Globus pallidus (tissue), 1 donor: ENCODE measurements around the gene NAV2.

Experiments used
- DNase-seq: peaks from one replicate; pipeline ENCODE4 v3.0.0-alpha.2; 2015; ENCODE audit warnings: low spot score

The NAV2 gene

DNA sequence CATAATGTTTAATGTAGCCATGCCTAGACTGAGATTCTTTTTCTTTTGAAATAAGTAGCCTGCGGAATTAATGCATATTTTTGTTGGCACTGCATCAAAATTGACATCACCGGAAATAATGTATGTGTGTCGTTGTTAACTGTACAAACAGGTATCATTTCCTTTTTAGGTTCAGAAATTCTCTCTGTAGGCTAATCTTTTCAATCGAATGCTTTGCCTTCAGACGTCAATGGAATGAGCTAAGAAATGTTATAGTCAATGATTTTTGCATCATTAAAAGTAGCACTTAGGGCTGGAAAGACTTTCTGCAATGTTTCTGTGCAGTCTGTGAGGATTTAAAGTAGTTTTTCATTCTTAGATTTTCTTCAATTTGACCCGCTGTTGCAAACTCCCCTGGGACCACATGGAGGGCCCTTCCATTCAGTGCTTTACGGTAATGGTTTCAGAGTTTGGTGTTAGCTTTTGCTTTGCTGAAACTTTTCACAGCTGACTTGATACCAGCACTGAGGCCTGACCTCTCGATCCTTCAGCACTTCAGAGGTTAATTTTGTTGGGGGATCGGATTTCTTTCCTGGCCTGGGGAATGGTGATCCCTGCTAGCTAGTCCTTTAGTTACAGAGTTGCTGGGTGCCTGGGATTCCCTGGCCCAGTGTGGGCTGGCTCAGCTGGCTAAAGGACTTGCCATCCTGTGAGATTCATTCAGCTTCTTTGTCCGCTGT is 309.9 kb downstream of the NAV2 start:
- no peak for DNase-seq

DNA sequence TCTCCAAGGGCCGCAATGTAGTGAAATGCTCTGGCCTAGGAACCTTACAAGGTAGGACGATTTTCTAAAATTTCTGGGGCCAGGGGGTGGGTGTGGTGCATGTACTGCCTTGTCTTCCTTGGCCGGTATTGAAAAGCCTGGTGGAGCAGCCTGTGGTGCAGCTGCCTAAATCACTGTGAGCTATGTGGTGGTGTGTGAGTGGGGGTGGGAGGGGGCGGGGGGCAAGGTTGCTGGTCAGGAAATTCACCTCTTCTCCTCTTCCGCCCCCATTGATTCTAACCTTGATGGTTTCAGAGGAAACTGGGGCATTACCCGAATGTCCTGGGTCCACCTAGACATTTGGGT is 310.4 kb downstream of the NAV2 start:
- no peak for DNase-seq

DNA sequence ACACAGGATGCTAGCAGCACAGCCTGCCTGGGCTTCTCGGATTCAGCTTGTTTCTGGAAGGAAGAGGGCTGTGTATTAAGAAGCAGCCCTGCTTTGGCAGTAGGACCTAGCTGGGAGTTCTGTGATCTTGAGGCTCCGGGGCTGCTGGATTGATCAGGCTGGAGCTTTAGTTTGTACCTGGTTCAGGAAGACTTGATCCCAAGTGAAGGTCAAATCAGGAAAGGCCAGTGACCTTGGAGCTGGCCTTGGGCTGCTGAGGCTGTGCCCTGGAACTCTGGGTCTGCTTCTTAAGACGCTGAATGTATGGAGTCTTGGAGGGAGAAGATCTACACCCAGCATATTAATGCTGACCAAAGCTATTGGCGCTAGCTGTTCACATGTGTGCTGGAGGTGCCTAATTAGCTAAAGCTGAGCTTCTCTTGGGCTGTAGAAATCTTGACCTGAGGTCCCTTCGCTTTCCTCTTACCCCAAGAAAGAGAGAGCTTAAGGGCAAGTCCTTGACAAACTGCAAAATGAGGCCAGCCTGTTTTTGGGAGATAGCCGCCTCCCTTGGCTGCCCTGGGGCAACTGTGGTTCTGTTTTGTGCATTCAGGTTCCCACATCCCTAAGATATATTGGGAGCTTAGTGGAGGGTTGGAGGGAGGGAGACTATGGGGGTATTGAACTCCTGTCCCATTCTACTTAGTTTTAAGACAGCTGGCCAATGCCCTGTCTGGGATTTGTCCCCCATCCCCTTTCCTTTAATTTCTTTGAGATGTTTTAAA is 311.7 kb downstream of the NAV2 start:
- DNase-seq: no peak

DNA sequence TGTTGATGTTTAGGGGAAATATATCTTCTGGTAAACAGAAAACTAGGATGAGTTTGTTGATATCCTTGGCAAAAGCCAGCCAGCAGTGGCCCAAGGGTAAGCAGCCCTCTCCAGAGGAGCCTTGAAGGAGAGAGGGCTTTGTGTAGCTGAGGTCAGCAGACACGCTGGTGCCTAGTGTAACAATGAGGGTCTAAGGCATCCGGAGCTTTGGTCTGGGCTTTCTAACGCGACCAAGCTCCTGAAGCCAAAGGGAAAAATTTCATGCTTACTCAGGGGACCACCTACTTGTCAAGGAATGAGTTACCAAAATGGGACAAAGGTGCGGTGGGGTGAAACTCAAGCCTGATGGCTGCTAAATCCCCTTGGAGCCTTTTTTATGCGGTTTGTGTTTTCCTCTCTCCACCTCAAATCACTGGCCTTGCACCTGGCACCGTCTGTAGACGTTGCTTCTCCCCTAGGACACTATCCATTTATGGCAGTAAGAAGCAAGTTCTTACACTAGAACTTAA is 312.7 kb downstream of the NAV2 start:
- DNase-seq: no peak

DNA sequence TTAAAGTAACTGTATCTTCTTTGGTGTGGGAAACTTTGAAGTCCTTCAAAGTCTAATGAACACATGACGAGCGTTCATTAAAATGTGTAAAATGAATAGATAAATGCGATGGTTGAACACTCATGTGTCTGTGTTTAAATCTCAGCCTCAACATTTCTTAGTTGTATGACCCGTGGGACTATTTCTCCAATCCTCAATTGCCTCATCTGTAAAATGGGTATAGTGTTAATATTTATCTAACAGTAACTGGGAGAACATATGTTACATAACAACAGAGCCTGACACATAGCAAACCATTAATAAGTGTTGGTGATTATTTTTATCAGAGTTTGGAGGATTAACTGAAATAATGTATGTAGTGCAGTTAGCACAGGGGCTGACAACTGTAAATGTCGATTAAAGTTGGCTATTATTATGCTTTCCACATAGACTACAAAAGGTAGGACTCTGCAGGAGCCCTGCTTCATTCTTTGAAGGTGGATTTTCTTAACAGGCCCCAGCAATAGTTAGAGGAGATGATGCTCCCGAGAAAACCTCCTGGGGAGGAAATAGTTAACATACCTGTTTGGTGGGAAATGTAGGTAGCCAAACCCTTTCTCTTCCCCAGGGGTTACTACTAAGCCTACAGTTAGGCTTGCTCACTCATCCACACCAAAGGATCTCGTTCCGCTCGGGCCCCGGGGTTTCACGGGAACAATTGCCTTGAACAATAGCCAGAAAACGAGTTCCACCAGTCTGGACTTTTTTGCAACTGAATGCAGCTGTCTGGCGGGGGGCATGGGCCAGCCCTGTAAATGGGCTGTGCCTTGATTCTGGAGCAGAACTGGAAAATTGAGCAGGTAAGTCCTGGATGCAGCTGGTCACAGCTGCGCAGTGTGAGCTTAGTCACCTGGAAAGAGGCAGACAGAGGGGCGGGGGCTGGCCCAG is 314.3 kb downstream of the NAV2 start:
- no peak for DNase-seq

DNA sequence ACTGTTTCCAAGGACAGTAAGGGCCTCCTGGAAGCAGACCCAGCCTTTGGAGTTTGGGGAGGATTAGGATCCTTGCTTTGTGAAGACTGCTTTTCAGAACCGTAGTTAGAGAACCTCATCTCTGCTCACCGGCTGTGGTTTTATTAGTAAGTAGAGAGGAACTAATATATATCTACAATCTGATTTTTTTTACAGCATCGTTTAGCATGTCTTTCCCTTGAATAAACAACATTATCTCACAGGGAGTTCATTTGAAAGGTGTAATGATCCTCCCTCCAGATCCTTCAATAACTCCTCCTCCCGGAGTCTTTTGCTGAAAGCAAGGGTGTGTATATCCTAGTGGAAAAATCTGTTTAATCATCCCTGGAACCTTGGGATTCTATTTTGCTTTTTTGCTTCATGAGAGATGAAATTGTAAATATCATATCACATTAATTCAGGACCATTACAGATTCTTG is 314.9 kb downstream of the NAV2 start:
- DNase-seq: no peak

DNA sequence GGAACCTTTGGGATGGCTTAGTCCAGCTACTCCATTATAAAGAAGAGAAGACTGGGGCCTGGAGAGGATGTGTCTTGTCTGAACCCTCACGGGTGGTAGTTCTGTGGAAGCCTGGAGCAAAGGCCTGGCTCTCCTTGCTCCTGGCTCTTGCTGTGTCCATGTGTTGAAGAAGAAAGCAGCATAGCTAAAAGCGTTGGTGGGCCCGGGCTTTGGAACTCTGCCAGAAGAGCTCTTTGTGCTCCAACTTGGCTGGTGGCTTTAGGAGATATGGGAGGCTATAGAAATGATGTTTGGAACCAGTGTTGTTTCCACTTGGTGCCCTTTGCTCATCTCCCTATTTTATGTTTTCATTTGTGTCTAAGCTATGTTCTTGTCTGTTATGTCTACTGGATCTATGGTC is 316.6 kb downstream of the NAV2 start:
- DNase-seq: no peak

DNA sequence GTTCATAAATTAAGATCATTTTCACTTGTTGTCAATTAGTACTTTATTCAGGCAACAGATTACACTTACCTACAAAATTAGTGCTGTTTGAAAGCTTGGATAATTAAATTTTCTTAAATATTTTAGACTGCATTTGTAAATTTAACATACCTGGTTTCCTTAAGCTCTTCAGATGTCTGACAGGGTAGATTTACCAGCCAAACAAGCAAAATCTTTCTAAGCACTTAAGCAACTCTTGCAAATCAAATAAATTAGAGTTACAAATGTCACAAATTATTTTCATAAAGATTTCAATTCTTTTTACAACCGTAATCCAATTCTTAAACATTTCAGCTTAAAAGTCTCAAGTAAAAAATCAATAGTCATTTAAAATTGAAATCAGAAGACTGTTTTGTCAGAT is 317.8 kb downstream of the NAV2 start:
- no peak for DNase-seq

DNA sequence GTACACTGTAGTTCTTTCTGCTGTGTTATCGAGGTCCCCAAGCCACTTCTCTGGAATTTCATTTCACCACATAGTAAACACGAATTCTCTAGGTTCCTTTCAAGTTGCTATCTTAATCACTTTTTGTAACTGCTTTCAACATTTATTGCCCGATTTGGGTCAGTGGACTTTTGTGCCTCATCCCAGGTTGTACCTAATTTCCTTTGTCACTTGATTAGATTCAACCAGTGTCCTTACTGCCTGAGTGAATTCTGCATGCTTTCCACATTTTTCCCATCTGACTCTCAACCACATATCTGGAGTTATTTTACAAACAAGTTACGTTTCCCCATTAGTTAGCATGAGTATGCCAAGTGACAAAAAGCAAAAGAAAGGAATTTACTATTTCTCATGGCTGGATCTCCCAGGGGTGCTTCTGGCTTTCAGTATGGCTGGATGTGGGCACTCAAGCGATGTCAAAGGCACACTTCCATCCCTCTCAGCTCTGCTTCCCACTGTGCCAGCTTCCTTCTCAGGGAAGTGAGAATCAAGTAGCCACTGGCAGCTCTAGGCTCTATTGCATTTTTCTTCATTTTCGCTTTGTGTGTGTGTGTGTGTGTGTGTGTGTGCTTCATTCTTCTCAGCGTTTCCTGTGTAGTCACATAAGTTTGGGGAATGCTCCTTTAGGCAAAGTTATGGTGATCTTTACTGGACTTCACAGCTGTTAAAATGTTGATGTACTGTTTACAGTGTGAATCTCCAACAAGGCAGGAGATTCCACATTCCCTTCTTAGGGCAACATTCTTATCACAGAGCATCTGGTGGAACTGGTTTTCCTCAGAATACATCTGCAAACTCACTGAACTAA is 318.7 kb downstream of the NAV2 start:
- no peak for DNase-seq

DNA sequence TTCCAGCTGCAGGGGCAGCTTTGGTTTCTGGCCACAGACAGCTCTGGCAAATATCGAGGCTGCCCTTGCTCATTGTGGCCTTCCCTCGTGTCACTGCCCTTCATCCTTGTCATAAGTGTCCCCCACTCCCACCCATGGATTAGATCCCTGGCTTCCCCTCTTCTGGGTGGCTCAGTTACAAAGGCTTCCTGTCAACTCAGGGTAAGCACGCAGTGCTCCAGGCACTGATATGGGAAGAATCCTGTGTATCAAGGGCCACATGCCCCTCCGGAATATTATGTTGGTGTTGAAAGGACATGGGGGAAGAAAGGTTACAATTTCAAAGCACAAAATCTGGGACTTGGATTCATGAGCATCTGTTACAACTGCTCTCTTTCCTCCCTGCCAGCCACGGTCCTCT is 319.5 kb downstream of the NAV2 start:
- no peak for DNase-seq

DNA sequence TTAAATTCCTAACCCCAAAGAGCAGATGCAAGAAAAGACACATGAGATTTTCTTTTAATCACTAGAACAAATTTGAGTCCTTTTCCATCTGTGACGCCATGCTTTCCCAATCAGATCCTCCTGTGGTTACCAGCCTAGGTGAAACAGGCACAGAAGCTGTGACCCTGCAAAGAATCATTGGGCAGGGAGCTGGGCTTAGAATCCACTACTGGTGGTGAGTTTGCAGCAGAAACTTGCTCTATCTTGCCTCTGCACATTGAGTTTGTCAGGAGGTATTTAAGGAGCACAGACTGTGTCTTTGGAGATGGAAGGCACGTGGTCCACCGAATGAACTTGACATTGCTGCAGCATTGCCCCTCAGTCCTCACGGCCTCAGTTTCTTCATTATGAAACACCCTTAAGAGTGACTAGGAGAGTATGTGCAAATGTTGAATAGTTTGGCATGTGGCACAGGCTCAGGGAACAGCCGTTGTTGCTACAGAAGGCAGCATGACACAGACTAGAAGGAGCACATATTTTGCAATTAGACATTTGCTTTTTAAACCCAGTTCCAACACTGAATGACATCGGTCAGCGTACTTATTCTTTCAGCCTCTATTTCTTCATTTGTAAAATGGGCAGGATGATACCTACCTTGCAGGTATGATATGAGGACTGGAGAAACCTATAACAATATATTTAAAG is 320.1 kb downstream of the NAV2 start:
- DNase-seq: no peak

DNA sequence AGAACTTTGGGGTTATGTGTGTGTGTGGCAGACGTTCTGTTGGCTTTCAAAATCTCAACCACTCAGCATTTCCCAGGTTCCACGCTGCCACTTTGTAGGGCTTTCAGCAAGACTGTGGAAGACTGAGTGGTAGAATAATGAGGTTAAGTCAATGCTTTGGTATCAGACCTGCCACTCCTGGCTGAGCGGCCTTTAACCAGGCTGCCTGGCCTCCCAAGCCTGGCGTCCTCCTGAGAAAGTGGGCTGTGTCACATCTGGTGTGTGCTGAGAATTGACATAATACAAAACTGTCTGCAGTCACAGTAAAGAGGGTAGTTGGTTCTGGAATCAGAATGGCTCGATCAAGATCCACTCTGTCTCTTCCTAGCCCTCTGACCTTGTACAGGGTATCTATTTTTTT is 321.2 kb downstream of the NAV2 start:
- no peak for DNase-seq

DNA sequence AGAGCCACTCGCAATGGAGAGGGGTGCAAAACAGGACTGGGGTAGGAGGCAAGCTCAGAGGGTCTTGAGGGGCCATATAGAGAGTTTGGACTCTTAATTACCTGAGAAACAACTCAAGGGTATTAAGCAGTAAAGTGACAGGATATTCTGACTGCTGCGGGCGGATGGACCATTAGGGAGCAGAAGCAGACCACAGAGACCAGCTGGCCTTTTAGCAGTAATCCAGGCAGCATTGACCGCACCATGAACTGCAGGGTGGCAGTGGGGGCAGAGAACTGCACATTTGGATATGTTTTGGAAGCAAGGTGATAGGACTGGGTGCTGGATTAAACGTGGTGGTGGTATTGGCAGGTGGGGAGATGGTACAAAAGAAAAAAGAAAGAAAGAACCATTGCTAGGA is 322.3 kb downstream of the NAV2 start:
- DNase-seq: no peak

DNA sequence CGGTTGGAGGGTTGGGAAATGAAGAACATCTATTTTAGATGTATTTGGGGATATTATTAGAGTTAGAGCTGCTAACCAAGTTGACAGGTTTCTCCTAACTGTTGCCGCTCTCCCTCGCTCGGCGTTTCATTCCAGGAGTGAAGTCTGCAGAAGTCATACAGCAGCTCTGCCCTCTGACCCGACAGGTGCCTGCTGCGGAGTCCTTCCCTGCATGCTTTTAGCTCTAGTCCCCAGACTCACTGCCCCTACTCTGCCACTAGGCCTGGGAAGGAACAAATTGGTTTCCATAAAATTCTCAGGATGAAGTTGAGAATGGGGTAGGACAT is 322.7 kb downstream of the NAV2 start:
- no peak for DNase-seq

DNA sequence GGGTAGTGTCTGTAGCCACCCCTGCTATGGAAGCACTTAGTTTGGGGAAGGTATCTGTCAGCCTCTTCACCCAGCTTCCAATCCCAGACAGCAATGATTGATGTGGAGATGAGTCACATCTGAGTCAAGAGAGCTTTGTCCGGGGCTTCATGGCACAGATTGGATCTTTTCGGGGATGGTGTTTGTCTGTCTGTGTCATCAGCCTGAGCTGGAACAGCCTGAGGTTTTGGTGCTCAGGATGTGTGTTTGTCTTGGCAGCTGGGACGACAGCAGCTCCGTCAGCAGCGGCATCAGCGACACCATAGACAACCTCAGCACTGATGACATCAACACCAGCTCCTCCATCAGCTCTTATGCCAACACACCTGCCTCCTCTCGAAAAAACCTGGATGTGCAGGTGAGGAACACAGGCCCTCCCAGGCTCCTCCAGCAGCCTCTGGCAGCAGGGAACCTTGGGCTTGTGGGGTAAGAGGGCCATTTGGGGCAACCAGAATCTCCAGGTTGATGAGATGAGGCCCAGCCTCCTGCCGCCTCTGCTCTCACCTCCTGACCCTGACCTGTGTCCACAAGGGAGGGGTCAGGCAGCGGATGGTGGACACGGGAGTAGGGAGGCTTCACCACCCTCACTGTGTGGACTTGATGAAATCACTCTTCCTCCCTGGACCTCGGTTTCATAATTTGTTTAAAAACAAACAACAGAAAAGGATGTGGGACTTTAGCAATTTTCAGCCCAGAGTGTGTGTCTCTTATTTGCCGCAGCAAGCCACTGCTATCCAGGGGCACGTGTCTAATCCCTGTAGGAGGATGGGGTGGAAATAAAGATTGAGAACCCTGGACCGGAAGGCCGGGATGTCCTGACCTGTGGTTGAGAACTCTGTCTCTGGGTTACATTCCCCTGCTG is 323.3 kb downstream of the NAV2 start:
- no peak for DNase-seq

DNA sequence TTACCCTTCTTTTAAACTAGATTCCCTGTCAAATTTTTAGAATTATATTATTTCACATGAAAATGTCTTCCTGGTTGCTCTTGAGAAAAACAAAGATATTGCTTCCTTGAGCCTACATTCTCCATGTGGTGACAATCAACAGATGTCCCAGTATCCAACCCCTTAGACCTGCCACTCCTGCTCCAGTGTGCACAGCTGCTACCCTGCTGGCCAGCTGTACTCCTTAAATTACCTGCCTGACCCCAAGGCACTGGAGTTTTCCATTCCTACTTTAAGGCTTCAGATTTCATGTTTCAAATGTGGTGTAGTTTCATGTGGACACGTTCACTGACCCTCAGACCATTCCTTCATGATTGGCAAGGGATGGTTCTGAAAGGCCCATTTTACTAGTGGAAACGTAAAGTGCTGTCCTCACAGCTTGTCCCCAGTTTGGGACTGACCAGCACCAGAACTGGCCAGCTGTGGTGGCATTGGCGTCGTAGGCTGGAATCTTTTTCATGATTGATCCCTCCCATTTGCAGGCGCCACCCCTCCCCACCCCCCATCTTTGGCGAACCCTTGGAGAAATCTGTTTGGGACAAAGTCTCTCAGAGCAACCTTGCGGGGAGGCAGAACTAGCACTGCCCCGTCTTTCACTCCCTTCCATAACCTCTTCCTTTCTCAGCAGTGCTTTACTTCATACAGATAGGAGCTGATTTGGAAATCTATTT is 324.1 kb downstream of the NAV2 start:
- no peak for DNase-seq

DNA sequence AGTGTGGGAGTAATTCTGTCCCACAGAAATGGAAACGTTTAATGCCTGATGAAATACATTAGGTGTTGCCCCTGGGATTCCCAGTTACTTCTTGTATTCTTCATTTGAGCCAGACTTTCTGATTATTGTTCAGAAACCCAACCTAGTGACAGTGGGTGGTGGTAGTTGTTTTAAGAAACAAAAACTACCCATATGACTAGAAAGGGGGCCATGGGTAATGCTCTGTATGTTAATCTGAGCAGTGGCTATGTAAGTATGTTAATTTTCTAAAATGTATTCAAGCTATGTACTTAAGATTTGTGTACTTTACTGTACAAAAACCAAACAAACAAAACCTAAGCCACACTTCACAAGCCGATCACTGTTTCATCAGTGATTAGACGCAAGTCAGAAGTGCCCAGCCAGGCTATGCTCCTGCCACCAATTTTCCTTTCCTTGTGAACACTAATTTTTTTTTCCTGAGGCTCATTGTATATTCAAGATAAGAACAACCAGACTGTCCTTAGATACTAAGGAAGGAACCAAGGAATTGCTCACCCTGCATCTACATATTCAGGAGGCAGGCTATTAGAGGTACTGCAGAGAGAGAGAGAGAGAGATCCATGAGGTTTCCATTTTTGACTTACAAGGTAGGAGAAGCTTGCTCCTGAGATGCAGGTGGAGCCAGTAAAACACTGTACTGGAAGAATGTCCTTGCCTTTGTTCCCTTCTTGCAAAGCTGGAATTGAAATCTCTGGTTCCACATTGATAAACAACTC is 324.9 kb downstream of the NAV2 start:
- DNase-seq: no peak

DNA sequence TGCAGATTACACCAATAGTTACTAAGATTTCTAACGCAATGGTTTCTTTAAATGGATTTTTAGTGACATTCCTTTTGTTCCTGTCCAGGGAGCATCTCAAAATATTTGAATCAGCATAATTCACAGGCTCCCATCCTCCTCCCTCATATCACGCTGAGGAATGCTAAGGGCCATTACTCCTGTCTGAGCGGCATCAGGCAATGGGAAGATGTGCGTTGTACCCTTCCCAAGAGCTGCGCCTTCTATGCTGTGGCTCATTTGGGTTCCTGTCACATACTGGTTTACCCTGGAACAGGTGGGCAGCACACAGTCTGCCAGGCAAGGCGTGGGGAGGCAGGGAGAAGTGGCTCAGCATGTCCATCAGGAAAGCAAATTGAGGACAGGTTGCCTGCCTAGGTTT is 325.8 kb downstream of the NAV2 start:
- DNase-seq: no peak

DNA sequence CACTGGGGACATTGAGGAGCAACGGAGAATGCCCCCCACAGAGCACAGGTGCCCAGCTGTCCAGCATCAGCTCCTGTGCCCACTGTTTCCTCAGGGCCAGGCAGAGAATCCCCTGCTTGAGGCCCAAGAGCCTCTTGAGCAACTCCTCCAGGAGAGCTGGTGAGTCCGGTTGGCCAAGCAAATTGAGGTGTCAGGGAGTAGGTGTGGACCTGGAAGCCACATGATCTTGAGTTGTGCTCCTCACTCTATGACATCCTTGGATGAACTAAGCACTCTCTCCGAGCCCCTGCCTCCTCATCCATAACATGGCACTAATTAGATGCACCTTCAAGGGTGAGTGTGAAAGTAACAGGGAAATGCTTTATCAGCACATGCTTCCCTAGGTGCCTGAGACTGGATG is 326.3 kb downstream of the NAV2 start:
- no peak for DNase-seq
